Activated CD4-positive, alpha-beta memory T cell treated with anti-CD3 and anti-CD28 coated beads for 36 hours (primary cell): ENCODE data around the gene SHISA2. TPM values are rescaled to one million over a fixed set of nuclear protein-coding genes. Genes with fewer than 3 reads are reported as not detected.
A peak's percentile ranks its signal among the peaks of the same experiment; 100 is the strongest.

Experiments used
- CTCF ChIA-PET: fragments of 350-600 bp; sonication (Branson Sonifier 250); formaldehyde crosslinking; loops from one replicate; lab custom pipeline; 2021; ENCODE audit warnings: antibody characterized with exemption, inconsistent platforms; lab: Charles Lee
- POLR2A ChIA-PET: fragments of 350-600 bp; sonication (Branson Sonifier 250); formaldehyde crosslinking; loops from one replicate; lab custom pipeline; 2021; ENCODE audit warnings: antibody characterized with exemption; lab: Charles Lee
- DNase-seq: peaks from one replicate; pipeline ENCODE4 v3.0.0-alpha.2; 2020
- H3K27ac Mint-ChIP-seq: one replicate; pipeline ENCODE4 v1.8.0; 2021; ENCODE audit warnings: mixed read lengths
- H3K27me3 Mint-ChIP-seq: one replicate; pipeline ENCODE4 v1.8.0; 2021; ENCODE audit warnings: mixed read lengths
- H3K36me3 Mint-ChIP-seq: one replicate; pipeline ENCODE4 v1.8.0; 2021; ENCODE audit warnings: mixed read lengths
- H3K4me1 Mint-ChIP-seq: one replicate; pipeline ENCODE4 v1.8.0; 2021; ENCODE audit warnings: low read depth, mixed read lengths
- H3K4me3 Mint-ChIP-seq: one replicate; pipeline ENCODE4 v1.8.0; 2021; ENCODE audit warnings: mild to moderate bottlenecking, mixed read lengths
- H3K9me3 Mint-ChIP-seq: one replicate; pipeline ENCODE4 v1.8.0; 2021; ENCODE audit warnings: mixed read lengths
- intact Hi-C: fragments of 100-400 bp; cut with micrococcal nuclease; formaldehyde crosslinking; loops from one replicate; pipeline ENCODE4 v1.15.1; 2023
- total RNA-seq, 2 experiments: library from RNA; stranded (reverse); gene quantifications; one replicate each; pipeline ENCODE4 v1.2.3, GENCODE V29; 2021

SHISA2 gene
- total RNA-seq, 2 experiments from 2014 or later: 0.17 TPM; not detected in 1

- Mint-ChIP-seq H3K27ac (no peak overlapping the region), H3K27me3 (peaks cover 1% of the 10 kb centered on the region), H3K36me3 (no peaks in the 10 kb centered on the region), H3K4me3 (no peak overlapping the region), H3K4me1 (no peaks in the 10 kb centered on the region), H3K9me3 (no peaks in the 10 kb centered on the region)
- ChIA-PET POLR2A (no interaction called here), CTCF (interaction anchor here (0.9 to 2.3 kb wide), 5 partner anchors 234 to 489 kb away, joined by 3 to 15 read pairs (median 3); no protein-coding TSS in a partner anchor)
- intact Hi-C loops: loop anchor here (1.0 kb wide), 2 partner anchors 234 to 489 kb away; no protein-coding TSS in a partner anchor
- DNase-seq: peak; percentile 43
Measured at GRCh38 chr13:26062853-26063444, 11.1 kb upstream of the SHISA2 start.

- DNase-seq: no peak
- H3K4me3 Mint-ChIP-seq: no peak overlapping the region
- H3K36me3 Mint-ChIP-seq: no peaks in the 10 kb centered on the region
- no peak overlapping the region for H3K27ac Mint-ChIP-seq
- POLR2A ChIA-PET: no interaction called here
- intact Hi-C loops: loop anchor here (1.0 kb wide), 1 partner anchor 488 kb away; no protein-coding TSS in a partner anchor
- H3K4me1 Mint-ChIP-seq: no peaks in the 10 kb centered on the region
- CTCF ChIA-PET: interaction anchor here (1.0 to 2.3 kb wide), 4 partner anchors 233 to 488 kb away, joined by 3 to 15 read pairs (median 4); no protein-coding TSS in a partner anchor
- no peaks in the 10 kb centered on the region for H3K9me3 Mint-ChIP-seq
- peaks cover 1% of the 10 kb centered on the region for H3K27me3 Mint-ChIP-seq
Measured at GRCh38 chr13:26061947-26062346, 10.1 kb upstream of the SHISA2 start.

- no peak overlapping the region for H3K4me3 Mint-ChIP-seq
- ChIA-PET CTCF (interaction anchor here (1.3 to 2.3 kb wide), 3 partner anchors 232 to 486 kb away, joined by 5 to 15 read pairs (median 6); no protein-coding TSS in a partner anchor), POLR2A (no interaction called here)
- H3K4me1 Mint-ChIP-seq: no peaks in the 10 kb centered on the region
- intact Hi-C loops: no loop called here
- peaks cover 1% of the 10 kb centered on the region for H3K27me3 Mint-ChIP-seq
- no peak for DNase-seq
- no peaks in the 10 kb centered on the region for H3K9me3 Mint-ChIP-seq
- H3K36me3 Mint-ChIP-seq: no peaks in the 10 kb centered on the region
- H3K27ac Mint-ChIP-seq: no peak overlapping the region
Measured at GRCh38 chr13:26061256-26061655, 9.4 kb upstream of the SHISA2 start.

DNA sequence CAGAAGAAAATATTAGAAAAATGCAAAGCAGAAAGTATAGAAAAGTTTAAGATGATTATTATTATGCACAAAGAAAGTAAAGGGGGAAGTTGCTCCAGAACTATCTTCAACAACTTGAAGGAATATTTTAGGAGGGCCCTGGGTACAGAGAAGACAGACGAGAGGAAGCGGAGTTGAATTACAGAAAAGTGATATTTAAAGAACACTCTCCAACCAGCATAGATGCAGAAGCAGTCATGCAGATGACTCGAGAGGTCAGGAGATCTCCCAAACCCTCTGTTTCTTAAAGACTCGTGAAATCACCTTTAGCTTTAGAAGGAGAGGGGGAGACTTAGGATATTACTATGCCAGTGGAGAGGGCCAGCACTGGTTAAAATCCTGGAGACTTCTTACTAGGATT, 8.5 kb upstream of the SHISA2 start:
- no peaks in the 10 kb centered on the region for H3K9me3 Mint-ChIP-seq
- no peak overlapping the region for H3K27ac Mint-ChIP-seq
- DNase-seq: no peak
- CTCF ChIA-PET: interaction anchor here (1.1 to 1.7 kb wide), 2 partner anchors 232 to 486 kb away, joined by 4 to 6 read pairs; no protein-coding TSS in a partner anchor
- no peaks in the 10 kb centered on the region for H3K4me1 Mint-ChIP-seq
- peaks cover 1% of the 10 kb centered on the region for H3K27me3 Mint-ChIP-seq
- no peaks in the 10 kb centered on the region for H3K36me3 Mint-ChIP-seq
- no peak overlapping the region for H3K4me3 Mint-ChIP-seq
- POLR2A ChIA-PET: no interaction called here
- intact Hi-C loops: no loop called here

DNA sequence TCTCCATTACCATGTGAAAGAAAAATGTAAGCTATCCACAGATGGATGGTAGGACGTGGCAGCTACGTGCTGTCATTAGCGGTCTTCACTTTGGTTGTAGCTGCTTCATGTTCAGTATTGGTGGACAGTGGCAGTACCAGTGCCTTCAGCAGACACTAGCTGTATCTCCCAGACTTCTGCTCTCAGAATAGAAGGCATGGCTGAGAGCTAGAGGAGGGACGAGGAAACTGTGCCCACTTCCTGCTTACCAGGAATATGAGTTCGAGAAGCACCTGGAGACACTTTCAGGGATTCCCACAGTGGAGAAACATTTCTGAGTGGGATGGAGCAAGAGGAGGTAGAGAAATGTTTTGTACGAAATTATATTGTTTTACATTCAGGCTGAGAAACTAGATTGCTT, 6.9 kb upstream of the SHISA2 start:
- Mint-ChIP-seq H3K27ac (no peak overlapping the region), H3K36me3 (no peaks in the 10 kb centered on the region), H3K27me3 (peaks cover 1% of the 10 kb centered on the region), H3K4me3 (no peak overlapping the region), H3K9me3 (no peaks in the 10 kb centered on the region), H3K4me1 (no peaks in the 10 kb centered on the region)
- no peak for DNase-seq
- POLR2A ChIA-PET: no interaction called here
- CTCF ChIA-PET: interaction anchor here (1.4 kb wide), 1 partner anchor 229 kb away, joined by 7 read pairs; no protein-coding TSS in a partner anchor
- intact Hi-C loops: no loop called here

GRCh38 chr13:26054896-26055295, 3.1 kb upstream of the SHISA2 start:
- ChIA-PET CTCF (no interaction called here), POLR2A (no interaction called here)
- no peak for DNase-seq
- no peak overlapping the region for H3K4me3 Mint-ChIP-seq
- H3K36me3 Mint-ChIP-seq: no peaks in the 10 kb centered on the region
- no peak overlapping the region for H3K27ac Mint-ChIP-seq
- peaks cover 12% of the 10 kb centered on the region for H3K4me1 Mint-ChIP-seq
- peaks cover 16% of the 10 kb centered on the region for H3K27me3 Mint-ChIP-seq
- intact Hi-C loops: loop anchor here (5.0 kb wide), 2 partner anchors 83 to 153 kb away; no protein-coding TSS in a partner anchor
- H3K9me3 Mint-ChIP-seq: no peaks in the 10 kb centered on the region

GRCh38 chr13:26053418-26053980, 1.7 kb upstream of the SHISA2 start:
- DNase-seq: no peak
- Mint-ChIP-seq H3K36me3 (no peaks in the 10 kb centered on the region), H3K27ac (no peak overlapping the region), H3K4me3 (no peak overlapping the region), H3K9me3 (no peaks in the 10 kb centered on the region), H3K27me3 (peaks cover 23% of the 10 kb centered on the region), H3K4me1 (peaks cover 19% of the 10 kb centered on the region)
- CTCF ChIA-PET: interaction anchor here (0.8 to 1.5 kb wide), 3 partner anchors 16 to 224 kb away, joined by 4 to 5 read pairs (median 4); no protein-coding TSS in a partner anchor
- POLR2A ChIA-PET: no interaction called here
- intact Hi-C loops: loop anchor here (2.0 to 5.0 kb wide), 3 partner anchors 81 to 207 kb away; no protein-coding TSS in a partner anchor

GRCh38 chr13:26052337-26052736, 521 bp upstream of the SHISA2 start:
- POLR2A ChIA-PET: no interaction called here

DNA sequence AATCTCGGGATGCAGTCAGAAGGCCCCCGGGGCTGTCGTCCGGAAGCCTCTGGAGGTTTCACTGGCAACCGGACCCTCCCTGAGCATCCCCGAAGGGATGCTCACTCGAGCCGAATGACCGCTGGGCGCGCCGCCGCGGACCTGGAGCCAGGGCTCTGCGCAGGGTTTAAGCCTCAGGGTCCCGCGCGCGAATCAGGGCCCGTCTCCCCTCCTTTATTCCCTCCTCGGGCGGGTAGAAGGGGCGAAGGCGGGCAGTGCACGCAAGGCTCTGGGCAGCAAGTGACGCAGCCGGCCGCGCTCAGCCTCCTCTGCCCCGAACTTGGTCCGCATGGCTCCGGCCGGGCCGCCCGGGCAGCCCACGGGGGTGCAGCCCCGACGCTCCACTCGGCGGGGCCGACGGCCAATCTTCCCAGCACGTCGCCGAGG, 572 bp downstream of the SHISA2 start:
- ChIA-PET CTCF (no interaction called here), POLR2A (no interaction called here)
- intact Hi-C loops: loop anchor here (5.0 kb wide), 2 partner anchors 79 to 149 kb away; no protein-coding TSS in a partner anchor
- Mint-ChIP-seq H3K27me3 (peaks cover 27% of the 10 kb centered on the region), H3K4me3 (peak overlapping the region; percentile 37), H3K9me3 (no peaks in the 10 kb centered on the region), H3K27ac (no peak overlapping the region), H3K4me1 (peaks cover 19% of the 10 kb centered on the region), H3K36me3 (no peaks in the 10 kb centered on the region)
- no peak for DNase-seq

More at GRCh38 chr13:26052337-26052736, 521 bp upstream of the SHISA2 start:
- Mint-ChIP-seq H3K36me3 (no peaks in the 10 kb centered on the region), H3K9me3 (no peaks in the 10 kb centered on the region), H3K27ac (no peak overlapping the region), H3K4me1 (peaks cover 19% of the 10 kb centered on the region), H3K4me3 (peak overlapping the region; percentile 58), H3K27me3 (peaks cover 27% of the 10 kb centered on the region)
- CTCF ChIA-PET: interaction anchor here (1.5 kb wide), 1 partner anchor 15 kb away, joined by 4 read pairs; no protein-coding TSS in a partner anchor
- DNase-seq: no peak
- intact Hi-C loops: loop anchor here (2.0 to 5.0 kb wide), 3 partner anchors 80 to 206 kb away; no protein-coding TSS in a partner anchor

DNA sequence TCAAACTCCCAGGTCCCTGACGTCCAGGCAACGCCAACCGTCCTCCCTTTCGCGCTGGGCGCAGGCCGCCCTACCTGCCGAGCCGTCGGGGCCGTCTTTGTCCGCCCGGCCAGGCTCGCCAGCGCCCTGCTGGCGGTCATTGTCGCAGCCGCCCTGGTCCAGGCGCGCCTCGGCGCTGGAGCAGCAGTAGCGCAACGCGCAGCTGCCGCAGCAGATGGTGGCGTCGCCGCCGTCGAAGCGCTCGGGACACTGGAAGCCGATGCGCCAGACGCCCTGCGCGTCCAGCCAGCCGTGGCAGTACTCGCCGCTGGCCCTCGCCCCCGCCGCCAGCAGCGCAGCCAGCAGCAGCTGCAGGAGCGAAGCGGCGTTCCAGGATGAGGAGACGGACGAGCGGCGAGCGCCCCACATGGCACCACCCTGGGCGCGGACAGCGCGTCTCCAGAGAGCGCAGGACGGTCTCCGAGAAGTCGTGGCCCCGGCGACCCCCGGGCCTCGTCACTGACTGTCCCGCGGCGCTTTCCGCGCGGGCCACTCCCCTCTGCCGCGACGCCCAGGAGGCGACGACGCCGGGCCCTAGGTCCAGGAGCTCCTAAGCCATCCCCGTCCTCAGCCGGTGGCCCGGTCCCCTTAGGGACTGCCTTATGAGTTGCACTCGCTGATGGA, 1.1 kb downstream of the SHISA2 start:
- no peak for DNase-seq
- Mint-ChIP-seq H3K27me3 (peaks cover 27% of the 10 kb centered on the region), H3K4me3 (peak overlapping the region; percentile 37), H3K27ac (no peak overlapping the region), H3K4me1 (peaks cover 19% of the 10 kb centered on the region), H3K36me3 (no peaks in the 10 kb centered on the region), H3K9me3 (no peaks in the 10 kb centered on the region)
- ChIA-PET POLR2A (no interaction called here), CTCF (no interaction called here)
- intact Hi-C loops: loop anchor here (5.0 kb wide), 2 partner anchors 78 to 148 kb away; no protein-coding TSS in a partner anchor

DNA sequence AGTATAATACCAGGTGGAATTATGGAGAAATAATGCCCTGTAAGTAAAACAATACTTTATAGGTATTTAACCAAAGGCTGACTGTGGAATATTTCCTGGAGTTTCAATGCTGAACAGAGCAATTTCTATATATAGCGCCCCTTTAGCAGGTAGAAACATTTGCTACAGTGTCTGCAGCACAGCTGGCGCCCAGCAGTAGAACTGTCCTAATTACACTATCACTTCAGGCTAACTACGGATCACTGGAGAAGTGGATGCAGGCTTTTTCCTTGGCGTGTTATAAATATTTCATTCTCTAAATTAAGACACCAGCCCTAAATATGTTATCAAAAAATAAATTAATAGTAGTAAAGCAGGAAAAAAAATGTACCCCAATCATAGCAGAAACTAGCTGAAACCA, 3.1 kb downstream of the SHISA2 start:
- H3K4me3 Mint-ChIP-seq: no peak overlapping the region
- H3K27ac Mint-ChIP-seq: no peak overlapping the region
- no peak for DNase-seq
- H3K36me3 Mint-ChIP-seq: no peaks in the 10 kb centered on the region
- H3K4me1 Mint-ChIP-seq: peaks cover 24% of the 10 kb centered on the region
- H3K9me3 Mint-ChIP-seq: no peaks in the 10 kb centered on the region
- H3K27me3 Mint-ChIP-seq: peaks cover 27% of the 10 kb centered on the region
- ChIA-PET POLR2A (no interaction called here), CTCF (interaction anchor here (0.5 kb wide), 1 partner anchor 219 kb away, joined by 5 read pairs; no protein-coding TSS in a partner anchor)
- intact Hi-C loops: no loop called here

- H3K4me1 Mint-ChIP-seq: peaks cover 13% of the 10 kb centered on the region
- no peaks in the 10 kb centered on the region for H3K9me3 Mint-ChIP-seq
- ChIA-PET CTCF (no interaction called here), POLR2A (no interaction called here)
- no peak overlapping the region for H3K27ac Mint-ChIP-seq
- H3K27me3 Mint-ChIP-seq: peaks cover 16% of the 10 kb centered on the region
- H3K36me3 Mint-ChIP-seq: no peaks in the 10 kb centered on the region
- no peak for DNase-seq
- intact Hi-C loops: no loop called here
- H3K4me3 Mint-ChIP-seq: no peak overlapping the region
Measured at GRCh38 chr13:26047040-26047439, 4.8 kb downstream of the SHISA2 start.
